OCI-LY7 (cell line): Measurements from ENCODE around the gene TFCP2L1.

Source experiments
- EZH2phosphoT487 ChIP-seq: fragments of 200-600 bp; sonication (generic); IDR thresholded peaks from 2 replicates; pipeline ENCODE4 v1.6.1; 2018; ENCODE audit warnings: low read depth, borderline replicate concordance, mild to moderate bottlenecking, mixed run types, antibody characterized with exemption, low read length, moderate library complexity, mixed read lengths
- TF ChIP-seq, protein P1 (sequence below): fragments of 200-600 bp; sonication (generic); conservative IDR thresholded peaks from 2 replicates; pipeline ENCODE4 v1.5.1; 2014; ENCODE audit warnings: mild to moderate bottlenecking, antibody characterized with exemption, low read length, moderate library complexity, mixed read lengths

DNA sequence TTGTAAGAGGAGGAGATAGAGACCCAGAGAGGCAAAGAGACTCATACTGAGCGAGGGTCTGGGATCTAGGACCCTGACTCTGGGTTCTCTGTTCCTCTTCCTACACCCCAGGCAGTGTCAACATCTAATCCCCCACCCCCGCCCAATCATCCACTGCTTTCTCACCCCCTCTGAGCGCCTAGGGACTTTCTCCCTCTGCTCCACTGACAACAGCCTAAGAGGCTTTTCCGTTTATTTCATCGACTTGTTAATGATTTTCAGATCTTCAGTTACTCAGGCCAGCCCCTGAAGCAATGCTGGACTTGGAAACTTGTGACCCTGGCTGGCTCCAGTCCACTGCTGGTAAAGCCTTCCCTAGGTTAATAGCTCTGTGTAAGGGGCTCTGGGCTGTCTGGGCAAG, 65.1 kb downstream of the TFCP2L1 start:
- TF ChIP-seq, protein P1, sequence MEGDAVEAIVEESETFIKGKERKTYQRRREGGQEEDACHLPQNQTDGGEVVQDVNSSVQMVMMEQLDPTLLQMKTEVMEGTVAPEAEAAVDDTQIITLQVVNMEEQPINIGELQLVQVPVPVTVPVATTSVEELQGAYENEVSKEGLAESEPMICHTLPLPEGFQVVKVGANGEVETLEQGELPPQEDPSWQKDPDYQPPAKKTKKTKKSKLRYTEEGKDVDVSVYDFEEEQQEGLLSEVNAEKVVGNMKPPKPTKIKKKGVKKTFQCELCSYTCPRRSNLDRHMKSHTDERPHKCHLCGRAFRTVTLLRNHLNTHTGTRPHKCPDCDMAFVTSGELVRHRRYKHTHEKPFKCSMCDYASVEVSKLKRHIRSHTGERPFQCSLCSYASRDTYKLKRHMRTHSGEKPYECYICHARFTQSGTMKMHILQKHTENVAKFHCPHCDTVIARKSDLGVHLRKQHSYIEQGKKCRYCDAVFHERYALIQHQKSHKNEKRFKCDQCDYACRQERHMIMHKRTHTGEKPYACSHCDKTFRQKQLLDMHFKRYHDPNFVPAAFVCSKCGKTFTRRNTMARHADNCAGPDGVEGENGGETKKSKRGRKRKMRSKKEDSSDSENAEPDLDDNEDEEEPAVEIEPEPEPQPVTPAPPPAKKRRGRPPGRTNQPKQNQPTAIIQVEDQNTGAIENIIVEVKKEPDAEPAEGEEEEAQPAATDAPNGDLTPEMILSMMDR = no peak
- no peak for TF ChIP-seq EZH2phosphoT487
